HepG2 (cell line): ENCODE measurements around the gene HEYL. TPM values are rescaled to one million over a fixed set of nuclear protein-coding genes. Genes with fewer than 3 reads are reported as not detected.

Experiments used
- ATAC-seq: fragments of 200-7000 bp; cut with Tn5 transposase; 3 replicates; pipeline ENCODE4 v1.9.1; 2020; ENCODE audit warnings: mild to moderate bottlenecking, moderate library complexity
- BruUV-seq: library from RNA; stranded (reverse); fragments of 400-500 nt; replicated peaks from 2 replicates; lab custom pipeline; 2021; lab: Mats Ljungman, UMichigan
- CTCF ChIA-PET: fragments of 300-600 bp; formaldehyde crosslinking; extraction: SDS; loops from one replicate; lab custom pipeline; 2021; ENCODE audit warnings: low total read pairs, inconsistent platforms, low intra/inter-chr PET ratio; lab: Yijun Ruan, JAX
- POLR2A ChIA-PET: fragments of 350-600 bp; sonication (Branson Sonifier 250); formaldehyde crosslinking; loops from one replicate; lab custom pipeline; 2020; ENCODE audit warnings: antibody characterized with exemption, inconsistent platforms; lab: Yijun Ruan, JAX
- DNase-seq: peaks from one replicate; pipeline ENCODE4 v3.0.0-alpha.2; 2015; ENCODE audit warnings: low spot score
- FAIRE-seq: peaks from 3 replicates; lab custom pipeline; 2011; peaks lifted over from hg19 to GRCh38; lab: Jason Lieb, UNC
- H2AFZ ChIP-seq: one replicate; pipeline ENCODE4 v1.6.1; 2011; ENCODE audit warnings: low read length, inconsistent platforms
- H3K27ac ChIP-seq: fragments of 300-600 bp; 3 replicates; pipeline ENCODE4 v1.8.0; 2011; ENCODE audit warnings: mixed run types, mild to moderate bottlenecking, mixed read lengths, low read length, inconsistent platforms; ENCODE audit not compliant: insufficient read depth; ENCODE audit errors: extremely low read length
- H3K27me3 ChIP-seq, 2 experiments: fragments of 200-600 bp in 1 of 2; 2 replicates in 1 of 2; 3 replicates in 1 of 2; pipeline versions ENCODE4 v1.6.0 to v1.8.0; 2011; ENCODE audit warnings: low read length in 2 of 2, mild to moderate bottlenecking in 2 of 2, moderate library complexity in 2 of 2, inconsistent platforms in 1 of 2; ENCODE audit not compliant: insufficient read depth in 2 of 2, control insufficient read depth in 1 of 2
- H3K36me3 ChIP-seq, 2 experiments: fragments of 200-600 bp in 1 of 2; replicated peaks in 1 of 2; 2 replicates in 1 of 2; 3 replicates in 1 of 2; pipeline versions ENCODE4 v1.5.1 to v1.8.0; 2011; ENCODE audit warnings: low read length in 2 of 2, inconsistent platforms in 1 of 2; ENCODE audit not compliant: insufficient read depth in 2 of 2, control insufficient read depth in 1 of 2
- H3K4me1 ChIP-seq: 2 replicates; pipeline ENCODE4 v1.5.1; 2012; ENCODE audit warnings: low read length, inconsistent platforms; ENCODE audit not compliant: insufficient read depth
- H3K4me2 ChIP-seq: 2 replicates; pipeline ENCODE4 v1.6.0; 2011; ENCODE audit warnings: low read depth, low read length, inconsistent platforms
- H3K4me3 ChIP-seq, 3 experiments: fragments of 200-600 bp in 1 of 3; sonication (generic), shearing (Covaris generic) in 1 of 3; replicated peaks in 1 of 3; 2 replicates each; pipeline ENCODE4 v1.5.1; 2011 to 2016; ENCODE audit warnings: low read length in 3 of 3, inconsistent platforms in 2 of 3, low read depth in 2 of 3, mild to moderate bottlenecking in 2 of 3, control low read depth in 1 of 3, mixed read lengths in 1 of 3; ENCODE audit not compliant: insufficient read depth in 1 of 3
- H3K79me2 ChIP-seq: one replicate; pipeline ENCODE4 v1.6.1; 2011; ENCODE audit warnings: low read length, inconsistent platforms; ENCODE audit not compliant: insufficient read depth
- H3K9ac ChIP-seq: 2 replicates; pipeline ENCODE4 v1.6.0; 2011; ENCODE audit warnings: mild to moderate bottlenecking, low read depth, low read length, inconsistent platforms; ENCODE audit not compliant: insufficient read depth
- H3K9me3 ChIP-seq: 2 replicates; pipeline ENCODE4 v1.5.1; 2012; ENCODE audit warnings: mild to moderate bottlenecking, low read length
- H4K20me1 ChIP-seq: 2 replicates; pipeline ENCODE4 v1.6.0; 2011; ENCODE audit warnings: inconsistent platforms, mild to moderate bottlenecking, low read length, moderate library complexity; ENCODE audit not compliant: insufficient read depth
- AKAP8 ChIP-seq: sonication (generic); formaldehyde crosslinking; IDR thresholded peaks from 2 replicates; pipeline ENCODE4 v1.5.1; 2020; ENCODE audit warnings: mild to moderate bottlenecking, missing genetic modification reagents
- CHD4 ChIP-seq: fragments of 200-600 bp; sonication (generic); IDR thresholded peaks from 2 replicates; pipeline ENCODE4 v1.7.0; 2017; ENCODE audit warnings: mild to moderate bottlenecking, low read length, borderline replicate concordance
- HDAC2 ChIP-seq: sonication (generic); formaldehyde crosslinking; IDR thresholded peaks from 2 replicates; pipeline ENCODE4 v1.4.0; 2020; ENCODE audit warnings: missing genetic modification reagents
- NFIC ChIP-seq: IDR thresholded peaks from 2 replicates; pipeline ENCODE4 v1.6.1; 2012; ENCODE audit warnings: mild to moderate bottlenecking, low read length, inconsistent platforms
- RORA ChIP-seq: sonication (generic); formaldehyde crosslinking; IDR thresholded peaks from 2 replicates; pipeline ENCODE4 v1.5.0; 2020; ENCODE audit warnings: mild to moderate bottlenecking, missing genetic modification reagents, moderate library complexity
- THAP11 ChIP-seq: IDR thresholded peaks from 2 replicates; pipeline ENCODE4 v1.6.1; 2016; ENCODE audit warnings: missing biosample characterization, missing genetic modification reagents
- ZNF441 ChIP-seq: sonication (generic); formaldehyde crosslinking; IDR thresholded peaks from 2 replicates; pipeline ENCODE4 v1.7.0; 2021; ENCODE audit warnings: missing genetic modification reagents, borderline replicate concordance
- ZNF558 ChIP-seq: sonication (generic); formaldehyde crosslinking; IDR thresholded peaks from 2 replicates; pipeline ENCODE4 v1.9.0; 2022; ENCODE audit warnings: mild to moderate bottlenecking, missing genetic modification reagents, borderline replicate concordance
- ZSCAN21 ChIP-seq: sonication (generic); formaldehyde crosslinking; IDR thresholded peaks from 2 replicates; pipeline ENCODE4 v1.8.0; 2022; ENCODE audit warnings: mild to moderate bottlenecking, missing genetic modification reagents, moderate library complexity, borderline replicate concordance
- WGBS: methylation state at CpG from one replicate; pipeline ENCODE4 v1.1.6; 2017; ENCODE audit warnings: low lambda C conversion rate; 5-methylcytosine and 5-hydroxymethylcytosine counted together
- in situ Hi-C: cut with HindIII; loops from 2 replicates; pipeline ENCODE4 v1.10.0; 2017; ENCODE audit warnings: low pct_unique_long_range_greater_than_20kb; ENCODE audit not compliant: extremely low pct_ligation_motif_present
- intact Hi-C: fragments of 100-400 bp; cut with micrococcal nuclease; formaldehyde crosslinking; loops from one replicate; pipeline ENCODE4 v1.10.0; 2022; ENCODE audit not compliant: unreplicated experiment
- polyA plus RNA-seq, 8 experiments: library from polyadenylated mRNA; depleted of rRNA in 3 of 8; stranded (reverse) in 7 of 8; unstranded in 1 of 8; fragments of >200 nt; fragmentation: Illumina TruSeq in 4 of 8; extraction: Trizol in 4 of 8; gene quantifications; 2 replicates each; pipeline versions ENCODE4 v1.2.1 to v1.2.3, GENCODE V29; 2011 to 2016; ENCODE audit warnings: low read depth in 4 of 8, missing spikeins in 1 of 8, mixed read lengths in 1 of 8; ENCODE audit not compliant: insufficient read depth in 1 of 8
- total RNA-seq, 5 experiments: library from RNA; depleted of rRNA; stranded (reverse); fragments of >200 nt; fragmentation: Illumina TruSeq; extraction: Trizol; gene quantifications; 2 replicates each; pipeline ENCODE4 v1.2.3, GENCODE V29; 2016; ENCODE audit warnings: low read depth in 1 of 5
- TF ChIP-seq, protein P1 (sequence below): sonication (generic); formaldehyde crosslinking; IDR thresholded peaks from 2 replicates; pipeline ENCODE4 v1.5.1; 2020; ENCODE audit warnings: mild to moderate bottlenecking, missing genetic modification reagents, moderate library complexity
- TF ChIP-seq, protein P2 (sequence below): sonication (generic); formaldehyde crosslinking; IDR thresholded peaks from 2 replicates; pipeline ENCODE4 v1.5.1; 2020; ENCODE audit warnings: missing genetic modification reagents, mild to moderate bottlenecking, borderline replicate concordance
- TF ChIP-seq, protein P3 (sequence below): sonication (generic); formaldehyde crosslinking; IDR thresholded peaks from 2 replicates; pipeline ENCODE4 v1.8.1; 2023; ENCODE audit warnings: mild to moderate bottlenecking, inconsistent platforms, moderate library complexity, missing genetic modification reagents, borderline replicate concordance

HEYL gene
- total and polyA plus RNA-seq, 2 of the 13 experiments (the other 11 are each of a cell fraction or from before 2014, with no cell fraction given), result 0.03 to 0.04 TPM

DNA sequence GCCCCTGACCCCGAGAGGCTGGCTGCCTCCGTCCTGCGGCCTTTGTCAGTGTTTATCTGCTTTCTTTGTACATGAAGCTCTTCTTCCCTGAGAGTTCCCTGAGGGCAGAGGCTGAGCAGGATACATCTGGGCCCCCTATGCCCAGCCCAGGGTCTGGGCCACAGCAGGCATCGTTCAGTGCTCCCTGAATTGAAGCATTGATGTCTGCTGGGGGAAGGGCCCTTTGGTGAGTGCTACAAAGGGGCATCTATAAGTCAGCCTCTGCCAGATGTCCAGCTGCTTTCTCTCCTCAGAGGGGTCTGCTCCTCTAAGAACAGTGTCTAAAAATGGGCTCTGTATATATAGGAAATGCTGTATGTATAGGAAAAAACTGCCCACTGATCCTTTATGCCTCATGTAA is 2.1 kb downstream of the HEYL start:
- H3K9me3 ChIP-seq, result no peaks in the 10 kb centered on the region
- no peak for FAIRE-seq
- BruUV-seq, result no TSS peak
- peaks cover 1 to 51% of the 10 kb centered on the region in 2 experiments; a peak in 4 of 5 replicates for H3K27me3 ChIP-seq
- no peak overlapping the region for H3K4me3 ChIP-seq
- no peak for TF ChIP-seq THAP11 (CRISPR knock-in tag)
- TF ChIP-seq CHD4, result no peak
- no peak for TF ChIP-seq HDAC2 (CRISPR knock-in tag)
- no peak for TF ChIP-seq RORA (CRISPR knock-in tag)
- TF ChIP-seq, protein P1, sequence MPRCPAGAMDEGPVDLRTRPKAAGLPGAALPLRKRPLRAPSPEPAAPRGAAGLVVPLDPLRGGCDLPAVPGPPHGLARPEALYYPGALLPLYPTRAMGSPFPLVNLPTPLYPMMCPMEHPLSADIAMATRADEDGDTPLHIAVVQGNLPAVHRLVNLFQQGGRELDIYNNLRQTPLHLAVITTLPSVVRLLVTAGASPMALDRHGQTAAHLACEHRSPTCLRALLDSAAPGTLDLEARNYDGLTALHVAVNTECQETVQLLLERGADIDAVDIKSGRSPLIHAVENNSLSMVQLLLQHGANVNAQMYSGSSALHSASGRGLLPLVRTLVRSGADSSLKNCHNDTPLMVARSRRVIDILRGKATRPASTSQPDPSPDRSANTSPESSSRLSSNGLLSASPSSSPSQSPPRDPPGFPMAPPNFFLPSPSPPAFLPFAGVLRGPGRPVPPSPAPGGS, result no peak
- TF ChIP-seq, protein P2, sequence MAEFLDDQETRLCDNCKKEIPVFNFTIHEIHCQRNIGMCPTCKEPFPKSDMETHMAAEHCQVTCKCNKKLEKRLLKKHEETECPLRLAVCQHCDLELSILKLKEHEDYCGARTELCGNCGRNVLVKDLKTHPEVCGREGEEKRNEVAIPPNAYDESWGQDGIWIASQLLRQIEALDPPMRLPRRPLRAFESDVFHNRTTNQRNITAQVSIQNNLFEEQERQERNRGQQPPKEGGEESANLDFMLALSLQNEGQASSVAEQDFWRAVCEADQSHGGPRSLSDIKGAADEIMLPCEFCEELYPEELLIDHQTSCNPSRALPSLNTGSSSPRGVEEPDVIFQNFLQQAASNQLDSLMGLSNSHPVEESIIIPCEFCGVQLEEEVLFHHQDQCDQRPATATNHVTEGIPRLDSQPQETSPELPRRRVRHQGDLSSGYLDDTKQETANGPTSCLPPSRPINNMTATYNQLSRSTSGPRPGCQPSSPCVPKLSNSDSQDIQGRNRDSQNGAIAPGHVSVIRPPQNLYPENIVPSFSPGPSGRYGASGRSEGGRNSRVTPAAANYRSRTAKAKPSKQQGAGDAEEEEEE (CRISPR knock-in tag), result no peak
- no peak for TF ChIP-seq ZNF558 (CRISPR knock-in tag)
- no peak for TF ChIP-seq NFIC
- TF ChIP-seq ZNF441 (CRISPR knock-in tag), result no peak
- no peak for TF ChIP-seq AKAP8
- TF ChIP-seq ZSCAN21 (CRISPR knock-in tag), result no peak
- TF ChIP-seq, protein P3, sequence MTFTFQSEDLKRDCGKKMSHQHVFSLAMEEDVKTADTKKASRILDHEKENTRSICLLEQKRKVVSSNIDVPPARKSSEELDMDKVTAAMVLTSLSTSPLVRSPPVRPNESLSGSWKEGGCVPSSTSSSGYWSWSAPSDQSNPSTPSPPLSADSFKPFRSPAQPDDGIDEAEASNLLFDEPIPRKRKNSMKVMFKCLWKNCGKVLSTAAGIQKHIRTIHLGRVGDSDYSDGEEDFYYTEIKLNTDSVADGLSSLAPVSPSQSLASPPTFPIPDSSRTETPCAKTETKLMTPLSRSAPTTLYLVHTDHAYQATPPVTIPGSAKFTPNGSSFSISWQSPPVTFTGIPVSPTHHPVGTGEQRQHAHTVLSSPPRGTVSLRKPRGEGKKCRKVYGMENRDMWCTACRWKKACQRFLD (CRISPR knock-in tag), result no peak
- 38% methylated on average over 4 of the region's 4 CpGs for WGBS
- no peak overlapping the region for H3K4me2 ChIP-seq
- no peaks in the 10 kb centered on the region for H4K20me1 ChIP-seq
- ChIA-PET POLR2A (no interaction called here), CTCF (no interaction called here)
- H3K9ac ChIP-seq, result no peak overlapping the region
- intact Hi-C loops (no loop called here), in situ Hi-C loops (no loop called here)
- no peaks in the 10 kb centered on the region for H3K36me3 ChIP-seq
- no peak for DNase-seq
- no peaks in the 10 kb centered on the region for H3K4me1 ChIP-seq
- H2AFZ ChIP-seq, result no peak overlapping the region
- H3K27ac ChIP-seq, result no peak overlapping the region
- H3K79me2 ChIP-seq, result no peaks in the 10 kb centered on the region
- no peak for ATAC-seq
